Subcutaneous abdominal adipose tissue (tissue), 5 donors: ENCODE measurements around the gene EFCAB6.
"Not testable (repeated sequence)": the region's sequence is repeated elsewhere in the genome, so short reads cannot be mapped to it uniquely, and the experiment has no call there.

ENCODE experiments used
- H3K27ac ChIP-seq: one replicate; pipeline ENCODE4 v1.7.0; 2013; ENCODE audit warnings: low read depth, mild to moderate bottlenecking, inconsistent platforms, low read length, moderate library complexity
- H3K27me3 ChIP-seq, 5 donors: one replicate each; pipeline ENCODE4 v1.7.0; 2013; ENCODE audit warnings: low read length in 5 of 5, inconsistent platforms in 1 of 5; ENCODE audit not compliant: control insufficient read depth in 5 of 5, insufficient read depth in 4 of 5
- H3K36me3 ChIP-seq, 5 donors: one replicate each; pipeline ENCODE4 v1.7.0; 2013; ENCODE audit warnings: low read length in 5 of 5; ENCODE audit not compliant: control insufficient read depth in 5 of 5, insufficient read depth in 5 of 5
- H3K4me1 ChIP-seq, 5 donors: one replicate each; pipeline ENCODE4 v1.7.0; 2013; ENCODE audit warnings: low read length in 5 of 5, mild to moderate bottlenecking in 3 of 5, moderate library complexity in 1 of 5; ENCODE audit not compliant: control insufficient read depth in 5 of 5, insufficient read depth in 5 of 5
- H3K4me3 ChIP-seq, 5 donors: one replicate each; pipeline ENCODE4 v1.7.0; 2013; ENCODE audit warnings: low read length in 5 of 5, low read depth in 1 of 5
- H3K9ac ChIP-seq, 5 donors: one replicate each; pipeline ENCODE4 v1.7.0; 2013; ENCODE audit warnings: low read length in 5 of 5, mild to moderate bottlenecking in 4 of 5, moderate library complexity in 3 of 5
- H3K9me3 ChIP-seq, 5 donors: one replicate each; pipeline ENCODE4 v1.7.0; 2013; ENCODE audit warnings: low read length in 5 of 5; ENCODE audit not compliant: control insufficient read depth in 5 of 5
- donor health status: healthy.
- donor health status: healthy.
- donor health status: healthy.
- donor health status: healthy.
- donor health status: healthy.

The EFCAB6 gene

GRCh38 chr22:43658823-43659222, 153.3 kb downstream of the EFCAB6 start:
- H3K27ac ChIP-seq = no peak overlapping the region
- no peaks in the 10 kb centered on the region for H3K9me3 ChIP-seq
- no peak overlapping the region for H3K4me3 ChIP-seq
- H3K27me3 ChIP-seq = no peaks in the 10 kb centered on the region
- no peaks in the 10 kb centered on the region for H3K4me1 ChIP-seq
- H3K9ac ChIP-seq = no peak overlapping the region
- H3K36me3 ChIP-seq = peaks cover 0 to 5% (median 0%) of the 10 kb centered on the region in 5 donors

GRCh38 chr22:43656581-43656980, 155.5 kb downstream of the EFCAB6 start:
- not testable (repeated sequence) for H3K9me3 ChIP-seq, H3K27ac ChIP-seq, H3K36me3 ChIP-seq, H3K4me3 ChIP-seq, H3K4me1 ChIP-seq, H3K9ac ChIP-seq, H3K27me3 ChIP-seq

GRCh38 chr22:43654271-43654670, 157.8 kb downstream of the EFCAB6 start:
- Histone ChIP-seq H3K9ac (no peak overlapping the region), H3K27ac (no peak overlapping the region), H3K27me3 (no peaks in the 10 kb centered on the region), H3K9me3 (peaks cover 0 to 4% (median 3%) of the 10 kb centered on the region in 5 donors), H3K36me3 (peaks cover 0 to 5% (median 0%) of the 10 kb centered on the region in 5 donors), H3K4me1 (no peaks in the 10 kb centered on the region), H3K4me3 (no peak overlapping the region)

- no peak overlapping the region for H3K4me3 ChIP-seq
- no peaks in the 10 kb centered on the region for H3K4me1 ChIP-seq
- no peak overlapping the region for H3K9ac ChIP-seq
- H3K9me3 ChIP-seq = peaks cover 0 to 4% (median 3%) of the 10 kb centered on the region in 5 donors
- peaks cover 0 to 5% (median 0%) of the 10 kb centered on the region in 5 donors for H3K36me3 ChIP-seq
- no peaks in the 10 kb centered on the region for H3K27me3 ChIP-seq
- no peak overlapping the region for H3K27ac ChIP-seq
These were observed 159.3 kb downstream of the EFCAB6 start for GRCh38 chr22:43652845-43653244.

GRCh38 chr22:43643387-43643786, 168.7 kb downstream of the EFCAB6 start:
- Histone ChIP-seq H3K9ac (no peak overlapping the region), H3K4me3 (no peak overlapping the region), H3K27me3 (no peaks in the 10 kb centered on the region), H3K36me3 (peaks cover 0 to 4% (median 0%) of the 10 kb centered on the region in 5 donors), H3K9me3 (peaks cover 3 to 7% (median 7%) of the 10 kb centered on the region in 5 donors), H3K27ac (no peak overlapping the region), H3K4me1 (peaks cover 0 to 3% (median 0%) of the 10 kb centered on the region in 5 donors)

- no peak overlapping the region for H3K4me3 ChIP-seq
- no peak overlapping the region for H3K27ac ChIP-seq
- no peak overlapping the region for H3K9ac ChIP-seq
- peaks cover 0 to 4% (median 0%) of the 10 kb centered on the region in 5 donors for H3K36me3 ChIP-seq
- H3K27me3 ChIP-seq = no peaks in the 10 kb centered on the region
- H3K9me3 ChIP-seq = peaks cover 3 to 7% (median 7%) of the 10 kb centered on the region in 5 donors
- H3K4me1 ChIP-seq = peaks cover 0 to 3% (median 0%) of the 10 kb centered on the region in 5 donors
These were observed 169.5 kb downstream of the EFCAB6 start for GRCh38 chr22:43642319-43643206.

- no peaks in the 10 kb centered on the region for H3K27me3 ChIP-seq
- peaks cover 0 to 4% (median 0%) of the 10 kb centered on the region in 5 donors for H3K36me3 ChIP-seq
- H3K9ac ChIP-seq = no peak overlapping the region
- no peak overlapping the region for H3K4me3 ChIP-seq
- peaks cover 0 to 3% (median 0%) of the 10 kb centered on the region in 5 donors for H3K4me1 ChIP-seq
- peaks cover 3 to 7% (median 7%) of the 10 kb centered on the region in 5 donors for H3K9me3 ChIP-seq
- no peak overlapping the region for H3K27ac ChIP-seq
These were observed 172.7 kb downstream of the EFCAB6 start for GRCh38 chr22:43639228-43639948.

- Histone ChIP-seq H3K9me3 (peaks cover 3 to 7% (median 7%) of the 10 kb centered on the region in 5 donors), H3K27me3 (peaks cover 0 to 3% (median 0%) of the 10 kb centered on the region in 5 donors), H3K4me1 (no peaks in the 10 kb centered on the region), H3K36me3 (peaks cover 0 to 4% (median 0%) of the 10 kb centered on the region in 5 donors), H3K27ac (no peak overlapping the region), H3K9ac (no peak overlapping the region), H3K4me3 (no peak overlapping the region)
These were observed 174.5 kb downstream of the EFCAB6 start for GRCh38 chr22:43637275-43638260.

GRCh38 chr22:43636086-43636485, 176.0 kb downstream of the EFCAB6 start:
- H3K9me3 ChIP-seq = peaks cover 3 to 7% (median 7%) of the 10 kb centered on the region in 5 donors
- H3K4me1 ChIP-seq = no peaks in the 10 kb centered on the region
- H3K4me3 ChIP-seq = no peak overlapping the region
- H3K27me3 ChIP-seq = peaks cover 0 to 3% (median 0%) of the 10 kb centered on the region in 5 donors
- H3K9ac ChIP-seq = no peak overlapping the region
- H3K36me3 ChIP-seq = peaks cover 0 to 4% (median 0%) of the 10 kb centered on the region in 5 donors
- no peak overlapping the region for H3K27ac ChIP-seq
